HFFc6 (cell line): ENCODE measurements around the gene TMEM174. TPM values are rescaled to one million over a fixed set of nuclear protein-coding genes. Genes with fewer than 3 reads are reported as not detected.
A peak's percentile ranks its signal among the peaks of the same experiment; 100 is the strongest.

Experiments used
- DNase-seq: peaks from one replicate; pipeline ENCODE4 v3.0.0-alpha.2; 2018
- H3K27ac Mint-ChIP-seq: 2 replicates; pipeline ENCODE4 v1.8.0; 2020; ENCODE audit warnings: mild to moderate bottlenecking, mixed read lengths
- H3K27me3 Mint-ChIP-seq: 2 replicates; pipeline ENCODE4 v1.8.0; 2021; ENCODE audit warnings: mild to moderate bottlenecking, moderate library complexity, mixed read lengths; ENCODE audit not compliant: insufficient read depth
- H3K36me3 Mint-ChIP-seq: 2 replicates; pipeline ENCODE4 v1.8.0; 2021; ENCODE audit warnings: low read depth, mixed read lengths
- H3K4me1 Mint-ChIP-seq: 2 replicates; pipeline ENCODE4 v1.8.0; 2020; ENCODE audit warnings: low read depth, mixed read lengths
- H3K4me3 Mint-ChIP-seq: 2 replicates; pipeline ENCODE4 v1.8.0; 2020; ENCODE audit warnings: mild to moderate bottlenecking, moderate library complexity, mixed read lengths
- H3K9me3 Mint-ChIP-seq: 2 replicates; pipeline ENCODE4 v1.8.0; 2020; ENCODE audit warnings: mild to moderate bottlenecking, mixed read lengths
- CTCF ChIP-seq: fragments of 200-600 bp; sonication (generic); IDR thresholded peaks from 2 replicates; pipeline ENCODE4 v1.5.0; 2021; ENCODE audit warnings: antibody characterized with exemption, mild to moderate bottlenecking
- total RNA-seq, 6 experiments: library from RNA; stranded (reverse); fragmentation: NEBNext Ultra II Directional; extraction: Animal tissue kit (Norgen Biotek cat#: 25700); gene quantifications; 2 replicates in 1 of 6; 3 replicates in 5 of 6; pipeline ENCODE4 v1.2.3, GENCODE V29; 2021

TMEM174 gene
- total RNA-seq, 6 experiments from 2014 or later: not detected

- Mint-ChIP-seq H3K36me3 (no peaks in the 10 kb centered on the region), H3K27me3 (peaks cover 7% of the 10 kb centered on the region), H3K27ac (no peak overlapping the region), H3K4me1 (peaks cover 14% of the 10 kb centered on the region), H3K4me3 (no peak overlapping the region), H3K9me3 (no peaks in the 10 kb centered on the region)
- TF ChIP-seq CTCF: no peak
- DNase-seq: no peak
These were observed 41.1 kb upstream of the TMEM174 start for GRCh38 chr5:73131711-73132425.

GRCh38 chr5:73132759-73133158 is 40.2 kb upstream of the TMEM174 start:
- no peak for DNase-seq
- Mint-ChIP-seq H3K4me1 (peaks cover 14% of the 10 kb centered on the region), H3K4me3 (no peak overlapping the region), H3K27me3 (peaks cover 7% of the 10 kb centered on the region), H3K9me3 (no peaks in the 10 kb centered on the region), H3K27ac (no peak overlapping the region), H3K36me3 (no peaks in the 10 kb centered on the region)
- TF ChIP-seq CTCF: no peak

GRCh38 chr5:73135021-73135420 is 38.0 kb upstream of the TMEM174 start:
- H3K4me3 Mint-ChIP-seq: no peak overlapping the region
- no peak overlapping the region for H3K27ac Mint-ChIP-seq
- no peak for DNase-seq
- H3K27me3 Mint-ChIP-seq: peaks cover 5% of the 10 kb centered on the region
- H3K9me3 Mint-ChIP-seq: no peaks in the 10 kb centered on the region
- peaks cover 14% of the 10 kb centered on the region for H3K4me1 Mint-ChIP-seq
- TF ChIP-seq CTCF: no peak
- no peaks in the 10 kb centered on the region for H3K36me3 Mint-ChIP-seq

GRCh38 chr5:73135429-73136054 is 37.5 kb upstream of the TMEM174 start:
- peaks cover 14% of the 10 kb centered on the region for H3K4me1 Mint-ChIP-seq
- H3K27me3 Mint-ChIP-seq: peaks cover 2% of the 10 kb centered on the region; the same call in 1 of the 2 replicates

DNA sequence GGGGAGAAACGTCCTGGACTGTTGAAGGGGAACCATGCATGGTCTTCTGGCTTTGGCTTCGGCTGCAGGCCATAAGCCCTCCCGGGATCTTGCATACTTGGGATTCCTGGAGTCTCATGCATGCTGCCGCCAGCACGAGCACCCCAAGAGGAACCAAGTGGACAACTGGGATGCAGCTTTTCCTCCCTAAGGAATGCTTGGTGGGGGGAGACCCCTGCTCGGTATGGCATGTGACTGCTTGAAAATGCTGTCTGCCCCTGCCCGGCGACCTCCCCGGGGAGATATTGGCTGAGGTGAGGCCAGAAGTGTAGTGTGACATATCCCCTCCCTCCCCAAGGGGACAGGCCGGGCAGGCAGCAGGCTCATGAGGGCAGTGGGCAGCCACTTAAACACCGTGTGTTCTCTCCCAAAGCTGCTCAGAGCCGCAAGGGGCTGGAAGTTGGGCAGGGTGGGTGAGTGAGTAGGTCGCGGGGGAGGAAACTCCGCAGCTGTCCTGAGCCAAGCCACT is 36.9 kb upstream of the TMEM174 start:
- Mint-ChIP-seq H3K9me3 (no peaks in the 10 kb centered on the region), H3K27me3 (peaks cover 2% of the 10 kb centered on the region; the same call in 1 of the 2 replicates), H3K27ac (no peak overlapping the region), H3K4me1 (peaks cover 14% of the 10 kb centered on the region), H3K36me3 (no peaks in the 10 kb centered on the region), H3K4me3 (no peak overlapping the region)
- TF ChIP-seq CTCF: no peak
- DNase-seq: no peak

More at GRCh38 chr5:73135429-73136054, 37.5 kb upstream of the TMEM174 start:
- peak; percentile 31 for DNase-seq
- no peak overlapping the region for H3K4me3 Mint-ChIP-seq
- no peak overlapping the region for H3K27ac Mint-ChIP-seq
- no peaks in the 10 kb centered on the region for H3K36me3 Mint-ChIP-seq
- H3K9me3 Mint-ChIP-seq: no peaks in the 10 kb centered on the region
- TF ChIP-seq CTCF: peak; percentile 75
